GM21576 (cell line): ENCODE results near the gene PODXL2.
"Not testable (repeated sequence)": the region's sequence is repeated elsewhere in the genome, so short reads cannot be mapped to it uniquely, and the experiment has no call there.

Source experiments
- ATAC-seq: cut with Tn5 transposase; IDR thresholded peaks from one replicate; pipeline ENCODE4 v1.9.1; 2021; ENCODE audit warnings: mild to moderate bottlenecking, moderate library complexity; ENCODE audit not compliant: unreplicated experiment

PODXL2 gene

GRCh38 chr3:127674101-127674721 is 45.2 kb downstream of the PODXL2 start:
- ATAC-seq, result no peak

GRCh38 chr3:127674790-127675189 is 45.8 kb downstream of the PODXL2 start:
- no peak for ATAC-seq

GRCh38 chr3:127675651-127676391 is 46.8 kb downstream of the PODXL2 start:
- no peak for ATAC-seq

- no peak for ATAC-seq
These were observed 47.5 kb downstream of the PODXL2 start for GRCh38 chr3:127676456-127676855.

GRCh38 chr3:127676921-127677351 is 48.0 kb downstream of the PODXL2 start:
- ATAC-seq, result no peak

- ATAC-seq, result no peak
These were observed 48.7 kb downstream of the PODXL2 start for GRCh38 chr3:127677541-127678314.

GRCh38 chr3:127678315-127678599 is 49.3 kb downstream of the PODXL2 start:
- ATAC-seq, result no peak

- no peak for ATAC-seq
These were observed 49.9 kb downstream of the PODXL2 start for GRCh38 chr3:127678611-127679533.

GRCh38 chr3:127679534-127680145 is 50.7 kb downstream of the PODXL2 start:
- ATAC-seq, result no peak

GRCh38 chr3:127680146-127680661 is 51.2 kb downstream of the PODXL2 start:
- ATAC-seq, result no peak

- ATAC-seq, result no peak
These were observed 51.8 kb downstream of the PODXL2 start for GRCh38 chr3:127680798-127681221.

- ATAC-seq, result not testable (repeated sequence)
These were observed 53.2 kb downstream of the PODXL2 start for GRCh38 chr3:127682175-127682554.

GRCh38 chr3:127682561-127682960 is 53.6 kb downstream of the PODXL2 start:
- ATAC-seq, result no peak

GRCh38 chr3:127684871-127685707 is 56.1 kb downstream of the PODXL2 start:
- ATAC-seq, result no peak

- no peak for ATAC-seq
These were observed 56.9 kb downstream of the PODXL2 start for GRCh38 chr3:127685708-127686511.

GRCh38 chr3:127686512-127686894 is 57.5 kb downstream of the PODXL2 start:
- ATAC-seq, result no peak

- ATAC-seq, result no peak
These were observed 58.3 kb downstream of the PODXL2 start for GRCh38 chr3:127687228-127687737.

GRCh38 chr3:127688022-127688415 is 59.0 kb downstream of the PODXL2 start:
- ATAC-seq, result no peak
